ENCODE results near the gene ARMH1. TPM values are rescaled to one million over a fixed set of nuclear protein-coding genes. Genes with fewer than 3 reads are reported as not detected.

ARMH1 gene
- total RNA-seq, 1 donor from 2014 or later: 1.1 TPM

- Histone ChIP-seq H3K4me1 (peaks cover 41% of the 10 kb centered on the region), H3K9me3 (replicated peaks) (no peaks in the 10 kb centered on the region), H3K27ac (replicated peaks) (no peak overlapping the region), H3K36me3 (no peaks in the 10 kb centered on the region), H3K27me3 (ENCODE audit: low read depth) (no peaks in the 10 kb centered on the region), H3K4me3 (no peak overlapping the region)
- TF ChIP-seq CTCF (IDR thresholded peaks at IDR 0.05; ENCODE audit: borderline replicate concordance): no peak
- intact Hi-C loops (cut with micrococcal nuclease): no loop called here
- no peak for DNase-seq
These were observed 4.1 kb downstream of the ARMH1 start for GRCh38 chr1:44678626-44679025.

GRCh38 chr1:44679468-44679867 is 5.0 kb downstream of the ARMH1 start:
- Histone ChIP-seq H3K27ac (replicated peaks) (no peak overlapping the region), H3K9me3 (replicated peaks) (no peaks in the 10 kb centered on the region), H3K36me3 (no peaks in the 10 kb centered on the region), H3K4me1 (peaks cover 39% of the 10 kb centered on the region), H3K4me3 (no peak overlapping the region), H3K27me3 (ENCODE audit: low read depth) (no peaks in the 10 kb centered on the region)
- intact Hi-C loops (cut with micrococcal nuclease): no loop called here
- no peak for DNase-seq
- no peak for TF ChIP-seq CTCF (IDR thresholded peaks at IDR 0.05; ENCODE audit: borderline replicate concordance)

GRCh38 chr1:44681905-44682882 is 7.7 kb downstream of the ARMH1 start:
- Histone ChIP-seq H3K4me3 (no peak overlapping the region), H3K9me3 (replicated peaks) (no peaks in the 10 kb centered on the region), H3K27me3 (ENCODE audit: low read depth) (no peaks in the 10 kb centered on the region), H3K27ac (replicated peaks) (no peak overlapping the region), H3K36me3 (no peaks in the 10 kb centered on the region), H3K4me1 (peaks cover 15% of the 10 kb centered on the region)
- intact Hi-C loops (cut with micrococcal nuclease): no loop called here
- no peak for DNase-seq
- no peak for TF ChIP-seq CTCF (IDR thresholded peaks at IDR 0.05; ENCODE audit: borderline replicate concordance)

- Histone ChIP-seq H3K27ac (replicated peaks) (no peak overlapping the region), H3K9me3 (replicated peaks) (no peaks in the 10 kb centered on the region), H3K4me1 (peaks cover 14% of the 10 kb centered on the region), H3K36me3 (no peaks in the 10 kb centered on the region), H3K27me3 (ENCODE audit: low read depth) (no peaks in the 10 kb centered on the region), H3K4me3 (no peak overlapping the region)
- intact Hi-C loops (cut with micrococcal nuclease): no loop called here
- no peak for DNase-seq
- no peak for TF ChIP-seq CTCF (IDR thresholded peaks at IDR 0.05; ENCODE audit: borderline replicate concordance)
These were observed 8.4 kb downstream of the ARMH1 start for GRCh38 chr1:44682883-44683265.

GRCh38 chr1:44684525-44684924 is 10.0 kb downstream of the ARMH1 start:
- intact Hi-C loops (cut with micrococcal nuclease): no loop called here
- Histone ChIP-seq H3K27me3 (ENCODE audit: low read depth) (no peaks in the 10 kb centered on the region), H3K4me3 (no peak overlapping the region), H3K4me1 (no peaks in the 10 kb centered on the region), H3K27ac (replicated peaks) (no peak overlapping the region), H3K36me3 (no peaks in the 10 kb centered on the region), H3K9me3 (replicated peaks) (no peaks in the 10 kb centered on the region)
- no peak for DNase-seq
- no peak for TF ChIP-seq CTCF (IDR thresholded peaks at IDR 0.05; ENCODE audit: borderline replicate concordance)
